T-cell (primary cell): Measurements from ENCODE around the gene DCD. TPM values are rescaled to one million over a fixed set of nuclear protein-coding genes. Genes with fewer than 3 reads are reported as not detected.
"Not testable (repeated sequence)": the region's sequence is repeated elsewhere in the genome, so short reads cannot be mapped to it uniquely, and the experiment has no call there.

Source experiments
- ATAC-seq, 4 experiments: fragments of 200-7000 bp in 3 of 4; fragments of 150-1000 bp in 1 of 4; cut with Tn5 transposase; replicated peaks in 1 of 4; 1 replicate in 3 of 4; 2 replicates in 1 of 4; pipeline ENCODE4 v1.10.0; 2021; ENCODE audit warnings: moderate library complexity in 3 of 4, mild to moderate bottlenecking in 2 of 4, moderate number of reproducible peaks in 1 of 4
- CTCF ChIA-PET, 2 donors: fragments of 300-600 bp; sonication (Branson Sonifier 250); formaldehyde crosslinking; loops; one replicate each; lab custom pipeline; 2022; ENCODE audit warnings: antibody characterized with exemption in 2 of 2; lab: Charles Lee
- POLR2A ChIA-PET, 2 donors: fragments of 300-600 bp; sonication (Branson Sonifier 250); formaldehyde crosslinking; loops; one replicate each; lab custom pipeline; 2022; ENCODE audit warnings: antibody characterized with exemption in 2 of 2; lab: Charles Lee
- DNase-seq, 35 experiments: peaks; one replicate each; pipeline versions ENCODE4 v3.0.0 to v3.0.0-alpha.2; 2013 to 2023
- H3K27ac ChIP-seq: one replicate; pipeline ENCODE4 v1.5.1; 2013; ENCODE audit warnings: low read length
- H3K27me3 ChIP-seq, 2 experiments: replicated peaks in 1 of 2; 1 replicate in 1 of 2; 2 replicates in 1 of 2; pipeline versions ENCODE4 v1.6.1 to v1.7.0; 2013; ENCODE audit warnings: low read length in 1 of 2, mixed read lengths in 1 of 2; ENCODE audit not compliant: control insufficient read depth in 2 of 2, insufficient read depth in 2 of 2; ENCODE audit errors: extremely low read depth in 1 of 2
- H3K36me3 ChIP-seq, 2 donors: 1 replicate in 1 of 2; 2 replicates in 1 of 2; pipeline versions ENCODE4 v1.6.1 to v1.7.0; 2013; ENCODE audit warnings: low read length in 1 of 2; ENCODE audit not compliant: control insufficient read depth in 2 of 2, insufficient read depth in 1 of 2; ENCODE audit errors: extremely low read depth in 1 of 2
- H3K4me1 ChIP-seq, 2 experiments: 1 replicate in 1 of 2; 2 replicates in 1 of 2; pipeline versions ENCODE4 v1.6.1 to v1.7.0; 2013; ENCODE audit warnings: low read length in 2 of 2, mixed read lengths in 1 of 2; ENCODE audit not compliant: insufficient read depth in 2 of 2, control insufficient read depth in 1 of 2; ENCODE audit errors: extremely low read depth in 1 of 2
- H3K4me3 ChIP-seq, 2 donors: 1 replicate in 1 of 2; 2 replicates in 1 of 2; pipeline versions ENCODE4 v1.5.1 to v1.7.0; 2013; ENCODE audit warnings: mild to moderate bottlenecking in 2 of 2, low read length in 1 of 2, moderate library complexity in 1 of 2; ENCODE audit not compliant: control insufficient read depth in 1 of 2; ENCODE audit errors: extremely low read depth in 1 of 2
- H3K9me3 ChIP-seq: 2 replicates; pipeline ENCODE4 v1.7.0; 2013
- H3K27ac Mint-ChIP-seq, 2 donors: one replicate each; pipeline ENCODE4 v1.8.0; 2020 to 2021; ENCODE audit warnings: mild to moderate bottlenecking in 2 of 2, mixed read lengths in 2 of 2
- H3K27me3 Mint-ChIP-seq, 2 donors: one replicate each; pipeline ENCODE4 v1.8.0; 2021 to 2022; ENCODE audit warnings: mixed read lengths in 2 of 2
- H3K36me3 Mint-ChIP-seq: one replicate; pipeline ENCODE4 v1.8.0; 2021; ENCODE audit warnings: mixed read lengths
- H3K4me1 Mint-ChIP-seq, 3 donors: one replicate each; pipeline ENCODE4 v1.8.0; 2020 to 2022; ENCODE audit warnings: mixed read lengths in 3 of 3, mild to moderate bottlenecking in 1 of 3
- H3K4me3 Mint-ChIP-seq, 3 donors: one replicate each; pipeline ENCODE4 v1.8.0; 2020 to 2022; ENCODE audit warnings: mild to moderate bottlenecking in 3 of 3, mixed read lengths in 3 of 3, moderate library complexity in 3 of 3
- H3K9me3 Mint-ChIP-seq, 3 donors: one replicate each; pipeline ENCODE4 v1.8.0; 2020 to 2022; ENCODE audit warnings: mixed read lengths in 3 of 3
- WGBS: methylation state at CpG from one replicate; pipeline ENCODE4 v1.1.5; 2013; ENCODE audit warnings: missing lambda C conversion rate; ENCODE audit not compliant: insufficient coverage; 5-methylcytosine and 5-hydroxymethylcytosine counted together
- total RNA-seq, 35 experiments: library from RNA in 6 of 35; stranded (reverse) in 6 of 35; fragments of 120-200 nt in 1 of 35; gene quantifications; one replicate each; pipeline versions ENCODE4 v1.2.1 to v1.2.4 and lab custom pipeline; 2013 to 2026

DCD gene
- total RNA-seq, 5 donors from 2014 or later (not counting 1 experiment from before 2014, with no cell fraction given), result not detected

DNA sequence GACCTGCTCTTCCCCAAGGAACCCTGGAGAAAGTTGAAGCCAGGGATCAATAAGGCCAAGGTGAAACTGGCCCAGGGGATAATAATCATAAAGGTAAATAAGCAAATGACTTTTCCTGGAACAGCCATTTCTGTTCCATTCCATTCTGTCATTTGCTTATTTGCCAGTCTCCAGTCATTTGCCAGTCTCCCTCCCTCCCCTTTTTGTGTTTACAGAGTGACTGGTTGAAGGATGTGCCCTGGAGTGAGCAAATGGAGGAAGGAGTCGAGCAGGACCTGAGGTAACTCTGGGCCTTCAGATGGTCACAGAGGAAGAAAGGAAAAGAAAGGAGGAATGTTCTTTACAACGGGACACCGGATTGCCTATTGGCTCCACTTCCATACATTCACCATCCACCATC is 17.8 kb upstream of the DCD start:
- ATAC-seq (no peak), DNase-seq (no peak)
- Mint-ChIP-seq H3K9me3 (no peaks in the 10 kb centered on the region), H3K27me3 (peaks cover 19 to 24% of the 10 kb centered on the region in 2 donors), H3K4me1 (no peaks in the 10 kb centered on the region), H3K36me3 (no peaks in the 10 kb centered on the region), H3K4me3 (no peak overlapping the region), H3K27ac (no peak overlapping the region)
- ChIA-PET POLR2A (no interaction called here), CTCF (no interaction called here)
- no peak overlapping the region for H3K4me3 ChIP-seq
- no peaks in the 10 kb centered on the region for H3K9me3 ChIP-seq
- no peaks in the 10 kb centered on the region for H3K36me3 ChIP-seq
- WGBS, result no CpG with 5 or more reads among the region's 3 CpGs
- H3K27ac ChIP-seq, result no peak overlapping the region
- no peaks in the 10 kb centered on the region for H3K27me3 ChIP-seq
- H3K4me1 ChIP-seq, result no peaks in the 10 kb centered on the region

GRCh38 chr12:54665022-54665635 is 17.0 kb upstream of the DCD start:
- ATAC-seq, H3K27me3 ChIP-seq, CTCF ChIA-PET, H3K4me1 ChIP-seq, H3K9me3 ChIP-seq, H3K9me3 Mint-ChIP-seq, H3K4me3 Mint-ChIP-seq, POLR2A ChIA-PET, H3K36me3 Mint-ChIP-seq, H3K27ac ChIP-seq, H3K4me3 ChIP-seq, DNase-seq, H3K4me1 Mint-ChIP-seq, H3K36me3 ChIP-seq, H3K27ac Mint-ChIP-seq: not testable (repeated sequence)
- WGBS, result no CpG with 5 or more reads among the region's 3 CpGs
- H3K27me3 Mint-ChIP-seq, result peaks cover 10 to 18% of the 10 kb centered on the region in 2 donors

DNA sequence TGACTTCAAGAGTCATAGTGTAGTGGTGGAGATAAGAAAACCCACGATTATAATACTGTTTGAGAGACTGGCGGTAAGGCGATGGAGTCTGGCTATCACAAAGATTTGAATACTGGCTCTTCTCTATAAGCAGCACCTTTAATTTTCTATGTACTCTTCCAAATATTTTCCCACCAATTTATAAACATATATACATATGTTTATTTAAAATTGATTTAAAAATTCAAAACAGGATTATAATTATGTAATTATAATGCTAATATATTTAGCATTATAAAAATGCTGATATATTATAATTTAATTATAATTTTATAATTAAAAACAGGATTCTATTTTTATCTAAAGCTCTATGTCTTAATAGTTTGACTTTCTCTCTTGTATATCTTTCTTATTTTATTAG is 15.4 kb upstream of the DCD start:
- H3K9me3 Mint-ChIP-seq, result no peaks in the 10 kb centered on the region
- no peaks in the 10 kb centered on the region for H3K9me3 ChIP-seq
- no peak overlapping the region for H3K27ac Mint-ChIP-seq
- no peaks in the 10 kb centered on the region for H3K36me3 ChIP-seq
- H3K4me1 Mint-ChIP-seq, result no peaks in the 10 kb centered on the region
- no peak for DNase-seq
- H3K27ac ChIP-seq, result no peak overlapping the region
- CTCF ChIA-PET, result interaction anchor here in 1 of 2 donors (0.6 kb wide), 1 partner anchor 534 kb away, joined by 3 read pairs; no protein-coding TSS in a partner anchor
- H3K4me3 Mint-ChIP-seq, result no peak overlapping the region
- H3K4me1 ChIP-seq, result no peaks in the 10 kb centered on the region
- ATAC-seq, result no peak
- POLR2A ChIA-PET, result no interaction called here
- H3K27me3 ChIP-seq, result peaks cover 0 to 11% of the 10 kb centered on the region in 2 experiments
- no peak overlapping the region for H3K4me3 ChIP-seq
- no CpG with 5 or more reads among the region's 3 CpGs for WGBS
- H3K27me3 Mint-ChIP-seq, result peaks cover 8 to 24% of the 10 kb centered on the region in 2 donors
- no peaks in the 10 kb centered on the region for H3K36me3 Mint-ChIP-seq

DNA sequence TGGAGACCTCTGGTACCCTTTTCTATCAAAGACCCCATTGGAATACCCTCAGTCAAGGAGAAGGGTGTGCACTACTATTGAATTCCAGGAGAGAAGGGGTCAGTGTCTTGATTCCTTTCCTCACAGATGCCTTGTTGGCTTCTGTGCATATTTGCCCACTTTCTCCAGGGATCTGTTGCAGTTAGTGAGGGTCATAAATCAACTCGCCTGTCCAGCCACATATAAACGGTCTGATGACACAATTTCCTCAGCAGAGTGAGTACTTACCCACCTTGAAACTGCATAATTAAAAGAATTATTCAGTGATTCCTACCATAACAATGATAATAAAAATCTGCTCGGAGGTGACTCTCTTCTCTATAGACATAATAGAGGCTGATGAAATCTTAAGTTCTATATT is 13.9 kb upstream of the DCD start:
- Histone ChIP-seq H3K27ac (no peak overlapping the region), H3K36me3 (no peaks in the 10 kb centered on the region), H3K4me1 (no peaks in the 10 kb centered on the region), H3K9me3 (no peaks in the 10 kb centered on the region), H3K4me3 (no peak overlapping the region), H3K27me3 (peaks cover 0 to 26% of the 10 kb centered on the region in 2 experiments)
- no peak for ATAC-seq
- CTCF ChIA-PET, result no interaction called here
- Mint-ChIP-seq H3K27ac (no peak overlapping the region), H3K9me3 (no peaks in the 10 kb centered on the region), H3K36me3 (no peaks in the 10 kb centered on the region), H3K4me1 (no peaks in the 10 kb centered on the region), H3K4me3 (no peak overlapping the region), H3K27me3 (peaks cover 10 to 29% of the 10 kb centered on the region in 2 donors)
- DNase-seq, result no peak
- POLR2A ChIA-PET, result interaction anchor here in 1 of 2 donors (0.6 kb wide), 1 partner anchor 1149 kb away, joined by 4 read pairs; no protein-coding TSS in a partner anchor
- 60% methylated on average over 1 of the region's 3 CpGs for WGBS

- WGBS, result 20% methylated on average over 2 of the region's 2 CpGs
- no peaks in the 10 kb centered on the region for H3K9me3 Mint-ChIP-seq
These were observed 12.9 kb upstream of the DCD start for GRCh38 chr12:54661048-54661447.

GRCh38 chr12:54660320-54660962 is 12.3 kb upstream of the DCD start:
- Histone ChIP-seq H3K27ac (no peak overlapping the region), H3K27me3 (peaks cover 0 to 26% of the 10 kb centered on the region in 2 experiments), H3K4me3 (no peak overlapping the region), H3K9me3 (no peaks in the 10 kb centered on the region), H3K36me3 (no peaks in the 10 kb centered on the region), H3K4me1 (no peaks in the 10 kb centered on the region)
- 89% methylated on average over 2 of the region's 10 CpGs for WGBS
- H3K4me3 Mint-ChIP-seq, result no peak overlapping the region
- DNase-seq (no peak), ATAC-seq (no peak)
- POLR2A ChIA-PET, result no interaction called here
- no peaks in the 10 kb centered on the region for H3K9me3 Mint-ChIP-seq
- H3K4me1 Mint-ChIP-seq, result no peaks in the 10 kb centered on the region
- CTCF ChIA-PET, result no interaction called here
- H3K27ac Mint-ChIP-seq, result no peak overlapping the region
- no peaks in the 10 kb centered on the region for H3K36me3 Mint-ChIP-seq
- peaks cover 14 to 24% of the 10 kb centered on the region in 2 donors for H3K27me3 Mint-ChIP-seq

More at GRCh38 chr12:54661048-54661447, 12.9 kb upstream of the DCD start:
- no peaks in the 10 kb centered on the region for H3K36me3 ChIP-seq
- no peak overlapping the region for H3K27ac Mint-ChIP-seq
- ATAC-seq (no peak), DNase-seq (no peak)
- H3K4me1 ChIP-seq, result no peaks in the 10 kb centered on the region
- peaks cover 0 to 26% of the 10 kb centered on the region in 2 experiments for H3K27me3 ChIP-seq
- no peaks in the 10 kb centered on the region for H3K9me3 ChIP-seq
- no peak overlapping the region for H3K4me3 Mint-ChIP-seq
- H3K27ac ChIP-seq, result no peak overlapping the region
- H3K4me3 ChIP-seq, result no peak overlapping the region
- POLR2A ChIA-PET, result no interaction called here
- H3K4me1 Mint-ChIP-seq, result no peaks in the 10 kb centered on the region
- no peaks in the 10 kb centered on the region for H3K36me3 Mint-ChIP-seq
- H3K27me3 Mint-ChIP-seq, result peaks cover 16 to 27% of the 10 kb centered on the region in 2 donors
- CTCF ChIA-PET, result no interaction called here
